HUES64 (cell line): ENCODE data around the gene GRIN3A.
"Not testable (repeated sequence)": the region's sequence is repeated elsewhere in the genome, so short reads cannot be mapped to it uniquely, and the experiment has no call there.

Experiments used
- H3K27ac ChIP-seq: 2 replicates; pipeline ENCODE4 v1.7.0; 2013; ENCODE audit warnings: low read depth, low read length, inconsistent platforms
- H3K27me3 ChIP-seq: 2 replicates; pipeline ENCODE4 v1.6.1; 2013; ENCODE audit warnings: mild to moderate bottlenecking, low read length; ENCODE audit not compliant: insufficient read depth
- H3K36me3 ChIP-seq: 2 replicates; pipeline ENCODE4 v1.6.1; 2013; ENCODE audit warnings: mild to moderate bottlenecking, low read length; ENCODE audit not compliant: insufficient read depth
- H3K4me1 ChIP-seq: 2 replicates; pipeline ENCODE4 v1.6.1; 2013; ENCODE audit warnings: mild to moderate bottlenecking, low read length, moderate library complexity; ENCODE audit not compliant: insufficient read depth
- H3K4me3 ChIP-seq: 2 replicates; pipeline ENCODE4 v1.5.1; 2013; ENCODE audit warnings: mild to moderate bottlenecking, low read length, moderate library complexity
- H3K9ac ChIP-seq: 2 replicates; pipeline ENCODE4 v1.6.1; 2013; ENCODE audit warnings: mild to moderate bottlenecking, low read depth, low read length
- H3K9me3 ChIP-seq: 2 replicates; pipeline ENCODE4 v1.6.1; 2013; ENCODE audit warnings: low read depth, low read length; ENCODE audit not compliant: insufficient read depth
- WGBS: fragments of 150-250, 120-280 bp; methylation state at CpG from one replicate; pipeline ENCODE4 v1.1.7; 2013; ENCODE audit warnings: missing lambda C conversion rate; 5-methylcytosine and 5-hydroxymethylcytosine counted together

GRIN3A gene

GRCh38 chr9:101593345-101593744 lies 145.1 kb downstream of the GRIN3A start:
- Histone ChIP-seq H3K9me3 (no peaks in the 10 kb centered on the region), H3K27ac (no peak overlapping the region), H3K4me1 (no peaks in the 10 kb centered on the region), H3K4me3 (no peak overlapping the region), H3K9ac (no peak overlapping the region), H3K36me3 (no peaks in the 10 kb centered on the region), H3K27me3 (no peaks in the 10 kb centered on the region)
- WGBS: 55% methylated on average over 2 of the region's 2 CpGs

DNA sequence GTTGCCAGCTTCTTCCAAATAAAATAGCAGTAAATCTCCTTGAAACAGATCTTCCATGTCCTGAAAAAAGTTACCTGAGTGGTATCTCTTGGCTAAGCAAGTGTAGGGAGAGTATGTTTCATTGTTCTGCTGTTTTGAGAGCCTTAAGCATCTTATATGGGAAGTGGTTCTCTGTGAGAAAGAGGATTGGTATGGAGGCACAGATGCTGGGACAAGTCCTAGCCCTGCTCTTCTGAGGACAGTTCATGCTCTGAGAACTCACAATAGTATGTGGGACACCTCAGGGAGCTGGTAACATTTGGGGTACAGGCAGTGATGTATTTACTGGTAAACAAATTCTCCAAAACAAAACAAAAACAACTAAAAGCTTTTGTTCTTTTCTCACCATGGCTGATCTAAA lies 145.7 kb downstream of the GRIN3A start:
- no peaks in the 10 kb centered on the region for H3K9me3 ChIP-seq
- no peaks in the 10 kb centered on the region for H3K36me3 ChIP-seq
- no peak overlapping the region for H3K9ac ChIP-seq

GRCh38 chr9:101591787-101592446 lies 146.5 kb downstream of the GRIN3A start:
- H3K27ac ChIP-seq: no peak overlapping the region
- H3K27me3 ChIP-seq: no peaks in the 10 kb centered on the region
- no peak overlapping the region for H3K4me3 ChIP-seq
- no peaks in the 10 kb centered on the region for H3K9me3 ChIP-seq
- H3K4me1 ChIP-seq: no peaks in the 10 kb centered on the region
- H3K9ac ChIP-seq: no peak overlapping the region
- H3K36me3 ChIP-seq: no peaks in the 10 kb centered on the region

More for the DNA sequence above, 145.7 kb downstream of the GRIN3A start:
- H3K4me3 ChIP-seq: no peak overlapping the region
- no peak overlapping the region for H3K27ac ChIP-seq
- no peaks in the 10 kb centered on the region for H3K27me3 ChIP-seq
- H3K4me1 ChIP-seq: no peaks in the 10 kb centered on the region

- Histone ChIP-seq H3K4me3 (no peak overlapping the region), H3K9ac (no peak overlapping the region), H3K27ac (no peak overlapping the region), H3K36me3 (no peaks in the 10 kb centered on the region), H3K9me3 (no peaks in the 10 kb centered on the region), H3K27me3 (no peaks in the 10 kb centered on the region), H3K4me1 (no peaks in the 10 kb centered on the region)
- 94% methylated on average over 3 of the region's 3 CpGs for WGBS
Measured at GRCh38 chr9:101590901-101591300, 147.5 kb downstream of the GRIN3A start.

DNA sequence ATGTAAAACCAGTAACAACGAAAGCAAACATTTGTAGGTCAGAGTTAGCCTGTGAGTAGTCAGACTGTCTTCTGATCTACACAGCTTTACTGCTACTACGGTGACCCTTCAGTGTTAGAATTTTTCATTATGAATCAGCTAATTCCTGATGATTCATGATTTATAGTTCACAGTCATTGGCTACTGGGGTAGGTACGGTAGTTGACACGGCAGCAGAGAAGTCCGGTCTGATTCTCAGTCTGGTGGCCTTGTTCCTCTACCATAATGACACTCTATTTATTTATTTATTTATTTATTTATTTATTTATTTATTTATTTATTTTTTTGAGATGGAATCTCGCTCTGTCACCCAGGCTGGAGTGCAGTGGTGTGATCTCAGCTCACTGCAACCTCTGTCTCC lies 148.4 kb downstream of the GRIN3A start:
- over 99% methylated on average over 6 of the region's 6 CpGs for WGBS
- not testable (repeated sequence) for H3K9ac ChIP-seq, H3K4me3 ChIP-seq, H3K36me3 ChIP-seq, H3K27ac ChIP-seq, H3K9me3 ChIP-seq, H3K27me3 ChIP-seq, H3K4me1 ChIP-seq

DNA sequence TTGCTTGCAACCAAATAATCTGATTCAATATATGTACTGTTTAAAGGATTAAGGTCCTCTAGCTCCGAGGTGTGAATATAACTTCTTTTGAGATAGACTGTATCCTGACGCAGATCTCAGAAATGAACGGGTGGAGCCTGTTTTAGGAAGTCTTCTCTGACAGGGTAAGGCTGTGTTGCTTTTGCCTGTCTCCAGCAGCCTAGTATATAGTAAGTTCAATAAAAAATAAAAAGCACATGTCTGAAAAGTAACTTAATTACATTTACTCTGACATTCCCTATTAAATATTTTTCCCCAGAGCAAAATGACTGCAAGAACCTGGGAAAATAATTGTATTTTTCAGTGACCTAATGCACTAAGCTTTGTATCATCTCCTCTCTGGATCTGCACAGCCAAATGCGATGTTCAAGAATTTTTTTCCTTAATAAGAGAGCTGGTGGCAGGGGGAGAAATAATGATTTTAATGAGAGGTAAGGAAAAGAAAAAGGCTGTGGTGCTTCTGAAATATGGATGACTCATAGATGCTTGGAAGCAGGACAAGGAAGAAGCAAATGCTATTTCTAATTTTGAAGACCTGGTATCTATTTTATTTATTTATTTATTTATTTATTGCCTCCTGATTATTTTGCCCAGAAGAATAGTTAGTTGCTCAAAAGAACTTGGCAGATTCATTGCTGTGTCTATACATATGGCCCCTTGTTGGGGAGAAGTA lies 151.0 kb downstream of the GRIN3A start:
- 93% methylated on average over 4 of the region's 4 CpGs for WGBS
- Histone ChIP-seq H3K9me3 (no peaks in the 10 kb centered on the region), H3K36me3 (no peaks in the 10 kb centered on the region), H3K27me3 (no peaks in the 10 kb centered on the region), H3K4me1 (peaks cover 11% of the 10 kb centered on the region), H3K4me3 (no peak overlapping the region), H3K9ac (no peak overlapping the region), H3K27ac (no peak overlapping the region)

DNA sequence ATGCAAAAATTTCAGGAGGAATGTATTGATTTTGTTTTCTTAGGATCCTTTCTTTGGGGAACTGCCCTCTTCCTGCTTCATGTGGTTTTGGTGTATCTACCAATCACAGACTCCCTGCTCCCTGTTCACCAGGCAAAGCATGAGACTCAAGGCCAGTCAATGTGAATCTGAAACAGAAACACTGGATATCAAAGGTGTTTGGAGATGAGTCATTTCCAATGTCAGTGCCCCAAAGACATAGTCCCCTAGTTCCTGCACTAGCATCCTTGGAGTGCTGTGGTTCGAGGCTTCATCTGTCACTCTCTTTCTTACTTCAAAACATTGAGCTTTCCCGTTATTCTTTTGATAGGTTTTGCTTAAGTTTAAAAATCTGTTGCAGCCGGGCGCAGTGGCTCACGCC lies 151.8 kb downstream of the GRIN3A start:
- Histone ChIP-seq H3K27me3 (no peaks in the 10 kb centered on the region), H3K27ac (no peak overlapping the region), H3K4me1 (peaks cover 17% of the 10 kb centered on the region), H3K36me3 (no peaks in the 10 kb centered on the region), H3K9me3 (no peaks in the 10 kb centered on the region), H3K9ac (no peak overlapping the region), H3K4me3 (no peak overlapping the region)
- WGBS: 90% methylated on average over 5 of the region's 5 CpGs

DNA sequence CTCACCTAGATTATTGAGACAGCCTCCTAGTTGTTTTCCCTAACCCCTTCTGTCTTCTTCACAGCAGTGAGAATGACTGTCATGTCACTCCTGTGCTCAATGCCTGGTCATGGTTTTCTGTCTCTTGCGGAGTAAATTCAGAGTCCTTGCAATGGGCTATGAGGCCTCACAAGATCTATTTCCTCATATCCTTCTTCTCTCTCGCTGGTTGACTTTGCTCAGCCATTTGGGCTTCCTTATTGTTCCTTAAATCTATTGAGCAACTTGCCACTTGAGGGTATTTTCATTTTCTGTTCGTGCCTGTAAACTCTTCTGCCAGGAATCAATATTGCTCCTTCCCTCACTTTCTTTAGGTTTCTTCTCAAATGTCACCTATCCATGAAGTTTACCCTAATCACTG lies 152.7 kb downstream of the GRIN3A start:
- no peaks in the 10 kb centered on the region for H3K27me3 ChIP-seq
- H3K27ac ChIP-seq: no peak overlapping the region
- 85% methylated on average over 3 of the region's 3 CpGs for WGBS
- H3K36me3 ChIP-seq: no peaks in the 10 kb centered on the region
- peaks cover 17% of the 10 kb centered on the region for H3K4me1 ChIP-seq
- no peak overlapping the region for H3K4me3 ChIP-seq
- no peak overlapping the region for H3K9ac ChIP-seq
- H3K9me3 ChIP-seq: no peaks in the 10 kb centered on the region

- H3K9ac ChIP-seq: no peak overlapping the region
- H3K36me3 ChIP-seq: no peaks in the 10 kb centered on the region
- H3K27me3 ChIP-seq: no peaks in the 10 kb centered on the region
- H3K4me1 ChIP-seq: peaks cover 21% of the 10 kb centered on the region
- no peak overlapping the region for H3K4me3 ChIP-seq
- no peak overlapping the region for H3K27ac ChIP-seq
- WGBS: no CpG with 5 or more reads among the region's 1 CpG
- H3K9me3 ChIP-seq: no peaks in the 10 kb centered on the region
Measured at GRCh38 chr9:101582553-101582952, 155.9 kb downstream of the GRIN3A start.

- Histone ChIP-seq H3K27me3 (no peaks in the 10 kb centered on the region), H3K4me3 (no peak overlapping the region), H3K9me3 (no peaks in the 10 kb centered on the region), H3K4me1 (peaks cover 21% of the 10 kb centered on the region), H3K27ac (no peak overlapping the region), H3K36me3 (no peaks in the 10 kb centered on the region), H3K9ac (no peak overlapping the region)
- WGBS: 91% methylated on average over 6 of the region's 6 CpGs
Measured at GRCh38 chr9:101579711-101580545, 158.5 kb downstream of the GRIN3A start.

GRCh38 chr9:101578378-101578777 lies 160.1 kb downstream of the GRIN3A start:
- H3K36me3 ChIP-seq: no peaks in the 10 kb centered on the region
- WGBS: 83% methylated on average over 3 of the region's 3 CpGs
- H3K9ac ChIP-seq: no peak overlapping the region

More at GRCh38 chr9:101578378-101578777, 160.1 kb downstream of the GRIN3A start:
- Histone ChIP-seq H3K9me3 (no peaks in the 10 kb centered on the region), H3K27me3 (no peaks in the 10 kb centered on the region), H3K4me1 (peaks cover 19% of the 10 kb centered on the region), H3K27ac (no peak overlapping the region), H3K4me3 (no peak overlapping the region)
